ENCODE results near the gene FBXL13. TPM values are rescaled to one million over a fixed set of nuclear protein-coding genes. Genes with fewer than 3 reads are reported as not detected.
"Not testable (repeated sequence)": the region's sequence is repeated elsewhere in the genome, so short reads cannot be mapped to it uniquely, and the experiment has no call there.

Gene FBXL13
- total and polyA plus RNA-seq, 11 donors, result 0.16 to 1.2 (median 0.41) TPM; not detected in 1

- H3K4me3 ChIP-seq, result no peak overlapping the region
- H3K9me3 ChIP-seq, result no peaks in the 10 kb centered on the region
- intact Hi-C loops (cut with DNase I), result loop anchor here in 1 of 10 donors (10.0 kb wide), 1 partner anchor 64 kb away; the partner anchor contains the start of gene NAPEPLD
- ATAC-seq, result no peak
- DNase-seq, result no peak
- no peak for TF ChIP-seq CTCF (IDR thresholded peaks at IDR 0.05)
- no peak for TF ChIP-seq POLR2A (IDR thresholded peaks at IDR 0.05)
- no peak overlapping the region for H3K27ac ChIP-seq
- 96 to 99% (median 98%) methylated on average over 2 of the region's 2 CpGs for WGBS, 4 donors
- peaks cover 0 to 18% (median 7%) of the 10 kb centered on the region in 12 donors for H3K4me1 ChIP-seq
- no peaks in the 10 kb centered on the region for H3K27me3 ChIP-seq
- peaks cover 0 to 31% (median 28%) of the 10 kb centered on the region in 9 donors for H3K36me3 ChIP-seq
Measured at GRCh38 chr7:103080923-103081322, 6.3 kb upstream of the FBXL13 start.

- Histone ChIP-seq H3K27ac (no peak overlapping the region), H3K4me3 (no peak overlapping the region), H3K36me3 (peaks cover 0 to 20% (median 18%) of the 10 kb centered on the region in 9 donors), H3K4me1 (peaks cover 0 to 22% (median 10%) of the 10 kb centered on the region in 12 donors), H3K9me3 (no peaks in the 10 kb centered on the region), H3K27me3 (no peaks in the 10 kb centered on the region)
- intact Hi-C loops (cut with DNase I), result loop anchor here in 4 of 10 donors (5.0 to 10.0 kb wide), 3 partner anchors 65 to 335 kb away; partner anchors contain the start of genes NAPEPLD (in 3 of the 4) and FAM185A (in 1 of the 4)
- WGBS, 4 donors, result 86 to 90% (median 89%) methylated on average over 3 of the region's 3 CpGs
- ATAC-seq, result no peak
- no peak for DNase-seq
- TF ChIP-seq POLR2A (IDR thresholded peaks at IDR 0.05), result no peak
- TF ChIP-seq CTCF (IDR thresholded peaks at IDR 0.05), result no peak
Measured at GRCh38 chr7:103079836-103080235, 5.2 kb upstream of the FBXL13 start.

GRCh38 chr7:103078226-103078625 lies 3.6 kb upstream of the FBXL13 start:
- DNase-seq, H3K36me3 ChIP-seq, H3K9me3 ChIP-seq, H3K27ac ChIP-seq, H3K4me3 ChIP-seq, H3K27me3 ChIP-seq, ATAC-seq: not testable (repeated sequence)
- intact Hi-C loops (cut with DNase I), result loop anchor here in 3 of 10 donors (5.0 to 10.0 kb wide), 3 partner anchors 67 to 333 kb away; partner anchors contain the start of genes NAPEPLD (in 2 of the 3) and FAM185A (in 1 of the 3)
- peaks cover 0 to 30% (median 16%) of the 10 kb centered on the region in 12 donors for H3K4me1 ChIP-seq
- 72 to 85% (median 78%) methylated on average over 6 of the region's 6 CpGs for WGBS, 4 donors

GRCh38 chr7:103077318-103077717 lies 2.7 kb upstream of the FBXL13 start:
- DNase-seq (no peak), ATAC-seq (no peak)
- Histone ChIP-seq H3K36me3 (no peaks in the 10 kb centered on the region), H3K9me3 (no peaks in the 10 kb centered on the region), H3K4me3 (no peak overlapping the region), H3K4me1 (peaks cover 0 to 30% (median 16%) of the 10 kb centered on the region in 12 donors), H3K27ac (no peak overlapping the region), H3K27me3 (no peaks in the 10 kb centered on the region)
- WGBS, 4 donors, result 89 to 99% (median 97%) methylated on average over 3 of the region's 3 CpGs
- no peak for TF ChIP-seq CTCF (IDR thresholded peaks at IDR 0.05)
- TF ChIP-seq POLR2A (IDR thresholded peaks at IDR 0.05), result no peak
- intact Hi-C loops (cut with DNase I), result loop anchor here in 3 of 10 donors (5.0 to 10.0 kb wide), 3 partner anchors 67 to 333 kb away; partner anchors contain the start of genes NAPEPLD (in 2 of the 3) and FAM185A (in 1 of the 3)
